GM23338 (cell line): ENCODE measurements around the gene LPIN1. TPM values are rescaled to one million over a fixed set of nuclear protein-coding genes. Genes with fewer than 3 reads are reported as not detected.

Source experiments
- ATAC-seq: fragments of 200-7000 bp; cut with Tn5 transposase; 3 replicates; pipeline ENCODE4 v1.9.1; 2020
- DNase-seq: peaks from one replicate; pipeline ENCODE4 v3.0.0-alpha.2; 2015; ENCODE audit warnings: low spot score
- H2AFZ ChIP-seq: fragments of 200-600 bp; sonication (generic); 2 replicates; pipeline ENCODE4 v1.8.0; 2016; ENCODE audit warnings: antibody characterized with exemption, mild to moderate bottlenecking, moderate library complexity
- H3F3A ChIP-seq: fragments of 200-600 bp; sonication (generic); replicated peaks from 2 replicates; pipeline ENCODE4 v1.8.0; 2017; ENCODE audit warnings: antibody characterized with exemption, mixed run types, low read depth
- H3K27ac ChIP-seq: fragments of 200-600 bp; sonication (generic); 2 replicates; pipeline ENCODE4 v1.6.1; 2016; ENCODE audit warnings: low read depth
- H3K27me3 ChIP-seq: fragments of 200-600 bp; sonication (generic); 2 replicates; pipeline ENCODE4 v1.8.0; 2016; ENCODE audit warnings: mild to moderate bottlenecking, mixed run types, moderate library complexity; ENCODE audit not compliant: insufficient read depth
- H3K36me3 ChIP-seq: fragments of 200-600 bp; sonication (generic); 2 replicates; pipeline ENCODE4 v1.8.0; 2016; ENCODE audit warnings: mild to moderate bottlenecking; ENCODE audit not compliant: insufficient read depth
- H3K4me1 ChIP-seq: fragments of 200-600 bp; sonication (generic); 2 replicates; pipeline ENCODE4 v1.8.0; 2016; ENCODE audit warnings: mild to moderate bottlenecking, moderate library complexity; ENCODE audit not compliant: insufficient read depth
- H3K4me2 ChIP-seq: fragments of 200-600 bp; sonication (generic); 2 replicates; pipeline ENCODE4 v1.7.1; 2017; ENCODE audit warnings: mixed run types
- H3K4me3 ChIP-seq: fragments of 200-600 bp; sonication (generic); 2 replicates; pipeline ENCODE4 v1.6.1; 2016; ENCODE audit warnings: mixed run types
- H3K79me2 ChIP-seq: fragments of 200-600 bp; sonication (generic); replicated peaks from 2 replicates; pipeline ENCODE4 v1.8.0; 2017; ENCODE audit warnings: mild to moderate bottlenecking; ENCODE audit not compliant: insufficient read depth
- H3K9me2 ChIP-seq: fragments of 200-600 bp; sonication (generic); 2 replicates; pipeline ENCODE4 v1.8.0; 2017; ENCODE audit not compliant: insufficient read depth
- H4K20me1 ChIP-seq: fragments of 200-600 bp; sonication (generic); replicated peaks from 2 replicates; pipeline ENCODE4 v1.8.0; 2017; ENCODE audit warnings: mild to moderate bottlenecking; ENCODE audit not compliant: insufficient read depth
- H3K27ac Mint-ChIP-seq: 2 replicates; pipeline ENCODE4 v1.8.0; 2020; ENCODE audit warnings: inconsistent platforms, mild to moderate bottlenecking, moderate library complexity, mixed read lengths
- H3K27me3 Mint-ChIP-seq: 3 replicates; pipeline ENCODE4 v1.8.0; 2022; ENCODE audit warnings: low read depth, mild to moderate bottlenecking, moderate library complexity, mixed read lengths, inconsistent platforms; ENCODE audit not compliant: insufficient read depth, poor library complexity
- H3K36me3 Mint-ChIP-seq: 3 replicates; pipeline ENCODE4 v1.8.0; 2021; ENCODE audit warnings: low read depth, mild to moderate bottlenecking, inconsistent platforms, moderate library complexity, mixed read lengths
- H3K4me1 Mint-ChIP-seq: 3 replicates; pipeline ENCODE4 v1.8.0; 2020; ENCODE audit warnings: mild to moderate bottlenecking, inconsistent platforms, mixed read lengths
- H3K4me3 Mint-ChIP-seq: 3 replicates; pipeline ENCODE4 v1.8.0; 2021; ENCODE audit warnings: moderate library complexity, mild to moderate bottlenecking, inconsistent platforms, mixed read lengths
- H3K9me3 Mint-ChIP-seq: 3 replicates; pipeline ENCODE4 v1.8.0; 2020; ENCODE audit warnings: moderate library complexity, mild to moderate bottlenecking, inconsistent platforms, mixed read lengths
- CREB1 ChIP-seq: fragments of 250-450 bp; sonication (Bioruptor Pico); IDR thresholded peaks from 2 replicates; pipeline ENCODE4 v1.5.0; 2020; ENCODE audit warnings: low read depth, mild to moderate bottlenecking, moderate library complexity
- CTCF ChIP-seq, 2 experiments: fragments of 200-600 bp in 1 of 2; sonication (generic) in 1 of 2; conservative IDR thresholded peaks; 2 replicates each; pipeline versions ENCODE4 v1.5.1 to v1.6.1; 2016 to 2017; ENCODE audit warnings: antibody characterized with exemption in 2 of 2, low read depth in 2 of 2, mild to moderate bottlenecking in 2 of 2, moderate library complexity in 1 of 2
- EZH2 ChIP-seq: fragments of 200-600 bp; sonication (generic); IDR thresholded peaks from one replicate; pipeline ENCODE4 v1.8.0; 2017; ENCODE audit warnings: antibody characterized with exemption, mild to moderate bottlenecking, low read depth; ENCODE audit not compliant: unreplicated experiment
- EZH2phosphoT487 ChIP-seq: fragments of 200-600 bp; sonication (generic); IDR thresholded peaks from one replicate; pipeline ENCODE4 v1.8.1; 2018; ENCODE audit warnings: antibody characterized with exemption; ENCODE audit not compliant: unreplicated experiment
- JUNB ChIP-seq: IDR thresholded peaks from one replicate; pipeline ENCODE4 v1.6.1; 2016; ENCODE audit warnings: antibody characterized with exemption; ENCODE audit not compliant: unreplicated experiment
- NANOG ChIP-seq: IDR thresholded peaks from 2 replicates; pipeline ENCODE4 v1.6.1; 2016; ENCODE audit warnings: antibody characterized with exemption, borderline replicate concordance
- POLR2AphosphoS5 ChIP-seq: IDR thresholded peaks from 2 replicates; pipeline ENCODE4 v1.6.1; 2016; ENCODE audit warnings: antibody characterized with exemption, low read depth
- REST ChIP-seq: IDR thresholded peaks from one replicate; pipeline ENCODE4 v1.6.1; 2018; ENCODE audit warnings: antibody characterized with exemption; ENCODE audit not compliant: unreplicated experiment
- STAT1 ChIP-seq: IDR thresholded peaks from one replicate; pipeline ENCODE4 v1.6.1; 2016; ENCODE audit warnings: antibody characterized with exemption; ENCODE audit not compliant: unreplicated experiment
- ZNF114 ChIP-seq: fragments of 250-450 bp; sonication (Bioruptor Pico); IDR thresholded peaks from 2 replicates; pipeline ENCODE4 v1.5.0; 2020; ENCODE audit warnings: mild to moderate bottlenecking, moderate library complexity
- ZNF331 ChIP-seq: fragments of 250-450 bp; sonication (Bioruptor Pico); IDR thresholded peaks from 2 replicates; pipeline ENCODE4 v1.5.0; 2020; ENCODE audit warnings: low read depth, mild to moderate bottlenecking, moderate library complexity
- ZNF462 ChIP-seq: fragments of 250-450 bp; sonication (Bioruptor Pico); IDR thresholded peaks from 2 replicates; pipeline ENCODE4 v1.5.0; 2020; ENCODE audit warnings: mild to moderate bottlenecking, moderate library complexity
- polyA plus RNA-seq: library from polyadenylated mRNA; unstranded; fragments of >200 nt; fragmentation: Nextera tagmentation; extraction: Ambion mirVana; gene quantifications from 2 replicates; pipeline ENCODE4 v1.2.1, GENCODE V29; 2016
- total RNA-seq: library from RNA; depleted of rRNA; stranded (reverse); fragments of >200 nt; shearing (Covaris generic); gene quantifications from 2 replicates; pipeline ENCODE4 v1.2.3, GENCODE V29; 2014

Gene LPIN1
- total and polyA plus RNA-seq, 2 experiments from 2014 or later = 4.4 to 9.5 TPM

GRCh38 chr2:11853197-11853588 is 106.8 kb downstream of the LPIN1 start (continued):
- TF ChIP-seq ZNF462 (CRISPR knock-in tag) = no peak
- TF ChIP-seq EZH2 = no peak
- TF ChIP-seq CREB1 (CRISPR knock-in tag) = no peak

- Histone ChIP-seq H3K9me2 (peaks cover 9% of the 10 kb centered on the region; the same call in 1 of the 2 replicates), H2AFZ (no peak overlapping the region), H4K20me1 (no peaks in the 10 kb centered on the region), H3F3A (no peaks in the 10 kb centered on the region), H3K4me3 (no peak overlapping the region), H3K4me1 (no peaks in the 10 kb centered on the region; the same call in 1 of the 2 replicates), H3K27me3 (no peaks in the 10 kb centered on the region), H3K79me2 (no peaks in the 10 kb centered on the region), H3K27ac (no peak overlapping the region), H3K36me3 (peaks cover 6% of the 10 kb centered on the region; the same call in 1 of the 2 replicates), H3K4me2 (no peak overlapping the region)
- no peak for ATAC-seq
- H3K4me3 Mint-ChIP-seq = no peak overlapping the region
- H3K36me3 Mint-ChIP-seq = peaks cover 42% of the 10 kb centered on the region
- H3K4me1 Mint-ChIP-seq = no peaks in the 10 kb centered on the region
- H3K27me3 Mint-ChIP-seq = peaks cover 9% of the 10 kb centered on the region
- H3K27ac Mint-ChIP-seq = no peak overlapping the region
- DNase-seq = no peak
- peaks cover 47% of the 10 kb centered on the region for H3K9me3 Mint-ChIP-seq
- TF ChIP-seq CTCF (conservative IDR thresholded peaks at IDR 0.05; ENCODE audit: low read depth in 2 of 2) = no peak
- no peak for TF ChIP-seq JUNB
- TF ChIP-seq NANOG = no peak
- no peak for TF ChIP-seq REST
- TF ChIP-seq ZNF331 (CRISPR knock-in tag) = no peak
- no peak for TF ChIP-seq EZH2
- no peak for TF ChIP-seq CREB1 (CRISPR knock-in tag)
- no peak for TF ChIP-seq ZNF114
- no peak for TF ChIP-seq STAT1
- TF ChIP-seq POLR2AphosphoS5 = no peak
- TF ChIP-seq EZH2phosphoT487 = no peak
Observed at GRCh38 chr2:11855064-11855760, 108.8 kb downstream of the LPIN1 start.
